CMK (cell line): ENCODE results near the gene PLCD4.

ENCODE experiments used
- DNase-seq: peaks from one replicate; pipeline ENCODE4 v3.0.0-alpha.2; 2010; ENCODE audit warnings: low read depth

PLCD4 gene

DNA sequence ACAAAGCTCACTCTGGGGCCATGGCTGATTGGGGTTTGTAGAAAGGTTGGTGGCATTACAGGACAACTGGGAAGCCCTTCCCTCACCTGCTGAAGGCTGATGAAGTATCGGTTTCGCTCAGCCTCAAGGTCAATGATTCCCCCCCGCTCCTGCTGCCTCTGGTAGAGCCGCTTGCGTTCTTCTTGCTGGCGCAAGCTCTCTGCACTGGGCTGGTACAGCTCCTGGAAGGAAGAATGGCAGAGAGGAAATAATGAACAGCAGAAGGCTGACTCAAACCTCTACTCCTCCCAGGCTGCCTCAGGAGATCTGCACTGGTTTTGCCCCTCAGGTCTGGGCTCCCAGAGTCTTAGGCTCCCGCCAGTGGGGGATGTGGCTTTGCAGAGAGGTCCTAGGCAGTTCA lies 57.0 kb downstream of the PLCD4 start:
- no peak for DNase-seq

DNA sequence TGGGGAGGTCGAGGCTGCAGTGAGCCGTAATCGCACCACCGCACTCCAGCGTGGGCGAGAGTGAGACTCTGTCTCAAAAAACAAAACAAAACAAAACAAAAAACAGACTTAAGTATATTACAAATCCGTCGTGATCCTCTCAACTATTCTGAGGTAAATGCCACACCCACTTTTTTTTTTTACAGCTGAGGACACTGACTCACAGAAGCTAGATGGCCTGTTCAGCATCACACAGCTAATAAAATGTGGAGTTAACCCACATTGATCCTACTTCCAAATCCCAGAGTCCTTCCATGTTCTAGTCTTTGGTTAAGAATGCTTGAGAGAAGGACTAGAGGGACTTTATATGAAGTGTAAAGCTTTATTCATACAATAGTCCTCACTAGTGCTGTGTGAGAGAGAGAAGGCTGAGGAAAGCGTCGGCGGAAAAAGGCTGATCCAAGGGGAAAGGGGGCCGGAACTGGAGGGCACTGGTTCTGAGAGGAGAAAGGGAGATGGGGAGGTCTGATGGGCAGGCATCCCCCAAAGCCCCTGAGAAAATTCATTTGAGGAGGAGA lies 63.5 kb downstream of the PLCD4 start:
- no peak for DNase-seq

- DNase-seq: peak; percentile 38
Observed at GRCh38 chr2:218671654-218672566, 64.2 kb downstream of the PLCD4 start, which contains the start of the genes RNF25 and STK36. RNF25 (minus strand) TSS chr2:218672002; CDS start chr2:218671970, 32 bp downstream. STK36 (plus strand) TSS chr2:218672086; CDS start chr2:218672830, 744 bp downstream.

DNA sequence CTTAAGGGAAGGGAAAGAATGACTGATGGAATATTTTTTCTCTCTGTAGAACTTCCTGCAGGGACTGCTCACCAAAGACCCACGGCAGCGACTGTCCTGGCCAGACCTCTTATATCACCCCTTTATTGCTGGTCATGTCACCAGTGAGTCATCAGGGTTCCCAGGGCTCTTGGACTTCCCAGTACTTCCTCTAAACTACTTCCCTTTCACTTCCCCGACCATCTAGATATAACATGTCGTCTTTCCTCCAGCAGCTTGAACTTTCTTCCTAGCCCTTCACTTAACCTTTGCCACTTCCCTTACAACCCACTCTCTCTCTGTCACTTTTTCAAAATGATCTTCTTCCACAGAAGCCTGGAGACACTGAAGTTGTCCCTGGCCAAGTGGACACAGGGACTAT lies 71.4 kb downstream of the PLCD4 start:
- DNase-seq: no peak

GRCh38 chr2:218680061-218680460 lies 72.4 kb downstream of the PLCD4 start:
- no peak for DNase-seq
